Neural crest cell (in vitro differentiated cells): ENCODE measurements around the gene EPHB6. TPM values are rescaled to one million over a fixed set of nuclear protein-coding genes. Genes with fewer than 3 reads are reported as not detected.

Source experiments
- DNase-seq: peaks from one replicate; pipeline ENCODE4 v3.0.0; 2021; ENCODE audit warnings: low read depth, mixed read lengths, low spot score
- H3K27ac Mint-ChIP-seq: one replicate; pipeline ENCODE4 v1.8.0; 2021; ENCODE audit warnings: mild to moderate bottlenecking, mixed read lengths; ENCODE audit not compliant: unreplicated experiment
- H3K27me3 Mint-ChIP-seq: 2 replicates; pipeline ENCODE4 v1.8.0; 2021; ENCODE audit warnings: low read depth, mild to moderate bottlenecking, mixed read lengths
- H3K36me3 Mint-ChIP-seq: 2 replicates; pipeline ENCODE4 v1.8.0; 2021; ENCODE audit warnings: low read depth, mild to moderate bottlenecking, mixed read lengths
- H3K4me1 Mint-ChIP-seq: 2 replicates; pipeline ENCODE4 v1.8.0; 2021; ENCODE audit warnings: mixed read lengths
- H3K4me3 Mint-ChIP-seq: one replicate; pipeline ENCODE4 v1.8.0; 2021; ENCODE audit warnings: mild to moderate bottlenecking, mixed read lengths
- H3K9me3 Mint-ChIP-seq: 2 replicates; pipeline ENCODE4 v1.8.0; 2021; ENCODE audit warnings: mixed read lengths
- total RNA-seq: library from RNA; stranded (reverse); gene quantifications from 2 replicates; pipeline ENCODE4 v1.2.1, GENCODE V29; 2021
- TF ChIP-seq, protein P1 (sequence below): fragments of 200-600 bp; sonication (generic); conservative IDR thresholded peaks from 2 replicates; pipeline ENCODE4 v1.5.0; 2021; ENCODE audit warnings: antibody characterized with exemption, mild to moderate bottlenecking

The EPHB6 gene
- total RNA-seq, 1 donor from 2014 or later: 12.3 TPM

- H3K4me1 Mint-ChIP-seq: peaks cover 5% of the 10 kb centered on the region
- TF ChIP-seq, protein P1, sequence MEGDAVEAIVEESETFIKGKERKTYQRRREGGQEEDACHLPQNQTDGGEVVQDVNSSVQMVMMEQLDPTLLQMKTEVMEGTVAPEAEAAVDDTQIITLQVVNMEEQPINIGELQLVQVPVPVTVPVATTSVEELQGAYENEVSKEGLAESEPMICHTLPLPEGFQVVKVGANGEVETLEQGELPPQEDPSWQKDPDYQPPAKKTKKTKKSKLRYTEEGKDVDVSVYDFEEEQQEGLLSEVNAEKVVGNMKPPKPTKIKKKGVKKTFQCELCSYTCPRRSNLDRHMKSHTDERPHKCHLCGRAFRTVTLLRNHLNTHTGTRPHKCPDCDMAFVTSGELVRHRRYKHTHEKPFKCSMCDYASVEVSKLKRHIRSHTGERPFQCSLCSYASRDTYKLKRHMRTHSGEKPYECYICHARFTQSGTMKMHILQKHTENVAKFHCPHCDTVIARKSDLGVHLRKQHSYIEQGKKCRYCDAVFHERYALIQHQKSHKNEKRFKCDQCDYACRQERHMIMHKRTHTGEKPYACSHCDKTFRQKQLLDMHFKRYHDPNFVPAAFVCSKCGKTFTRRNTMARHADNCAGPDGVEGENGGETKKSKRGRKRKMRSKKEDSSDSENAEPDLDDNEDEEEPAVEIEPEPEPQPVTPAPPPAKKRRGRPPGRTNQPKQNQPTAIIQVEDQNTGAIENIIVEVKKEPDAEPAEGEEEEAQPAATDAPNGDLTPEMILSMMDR: no peak
- H3K36me3 Mint-ChIP-seq: no peaks in the 10 kb centered on the region
- H3K9me3 Mint-ChIP-seq: peaks cover 4% of the 10 kb centered on the region
- H3K27ac Mint-ChIP-seq: peak overlapping the region; percentile 72
- H3K4me3 Mint-ChIP-seq: no peak overlapping the region
- H3K27me3 Mint-ChIP-seq: peaks cover 29% of the 10 kb centered on the region
- DNase-seq: no peak
Measured at GRCh38 chr7:142884286-142884640, 29.4 kb downstream of the EPHB6 start.

- Mint-ChIP-seq H3K4me3 (no peak within 1 kb of the TSS), H3K9me3 (peaks cover 4% of the 10 kb centered on the region), H3K4me1 (peaks cover 11% of the 10 kb centered on the region), H3K27me3 (peaks cover 17% of the 10 kb centered on the region), H3K36me3 (no peaks in the 10 kb centered on the region), H3K27ac (no peak within 1 kb of the TSS)
- no peak for DNase-seq
- TF ChIP-seq, protein P1: no peak
Measured at GRCh38 chr7:142885311-142886230, 30.7 kb downstream of the EPHB6 start, which contains the start of gene TRPV6. Gene TRPV6, minus strand, starts transcription at chr7:142885745.

GRCh38 chr7:142886866-142887265, 32.0 kb downstream of the EPHB6 start:
- Mint-ChIP-seq H3K27me3 (peaks cover 10% of the 10 kb centered on the region), H3K4me1 (peaks cover 17% of the 10 kb centered on the region), H3K9me3 (peaks cover 7% of the 10 kb centered on the region), H3K36me3 (no peaks in the 10 kb centered on the region), H3K27ac (no peak overlapping the region), H3K4me3 (no peak overlapping the region)
- TF ChIP-seq, protein P1: no peak
- no peak for DNase-seq

- TF ChIP-seq, protein P1: no peak
- peaks cover 5% of the 10 kb centered on the region for H3K27me3 Mint-ChIP-seq
- no peak overlapping the region for H3K4me3 Mint-ChIP-seq
- H3K27ac Mint-ChIP-seq: peak overlapping the region; percentile 0
- H3K36me3 Mint-ChIP-seq: no peaks in the 10 kb centered on the region
- H3K9me3 Mint-ChIP-seq: peaks cover 7% of the 10 kb centered on the region
- no peak for DNase-seq
- peaks cover 17% of the 10 kb centered on the region for H3K4me1 Mint-ChIP-seq
Measured at GRCh38 chr7:142887282-142888015, 32.6 kb downstream of the EPHB6 start.

DNA sequence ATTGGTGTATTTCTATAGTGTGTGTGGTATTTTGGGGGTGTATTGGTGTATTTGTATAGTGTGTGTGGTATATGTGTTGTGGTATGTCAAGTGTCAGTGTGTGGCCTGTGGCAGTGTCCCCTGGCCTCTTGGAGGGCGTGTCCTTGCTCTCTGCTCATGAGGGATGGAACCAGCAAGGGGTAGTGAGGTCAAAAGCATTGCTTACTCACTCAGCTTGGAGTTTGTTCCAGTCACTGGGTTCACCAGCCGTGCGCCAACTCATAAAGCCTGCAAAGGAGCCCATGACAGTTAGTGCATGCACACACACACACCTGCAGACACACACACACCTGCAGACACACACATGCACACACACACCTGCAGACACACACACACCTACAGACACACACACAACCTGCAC, 34.9 kb downstream of the EPHB6 start:
- TF ChIP-seq, protein P1: no peak
- Mint-ChIP-seq H3K27ac (no peak overlapping the region), H3K36me3 (no peaks in the 10 kb centered on the region), H3K4me3 (no peak overlapping the region), H3K27me3 (no peaks in the 10 kb centered on the region), H3K9me3 (peaks cover 7% of the 10 kb centered on the region), H3K4me1 (peaks cover 17% of the 10 kb centered on the region)
- no peak for DNase-seq
